GM19395 (cell line): ENCODE results near the gene TNC.

ENCODE experiments used
- ATAC-seq: cut with Tn5 transposase; IDR thresholded peaks from one replicate; pipeline ENCODE4 v1.9.1; 2021; ENCODE audit warnings: mild to moderate bottlenecking, moderate library complexity; ENCODE audit not compliant: unreplicated experiment

Gene TNC

GRCh38 chr9:115117999-115118878, at the start of gene TNC:
Gene TNC (minus strand): TSS chr9:115118157. CDS start chr9:115091018, 27,139 bp downstream.
- no peak for ATAC-seq

- no peak for ATAC-seq
Observed at GRCh38 chr9:115167175-115167574, 49.2 kb upstream of the TNC start.

GRCh38 chr9:115165233-115165632, 47.3 kb upstream of the TNC start:
- ATAC-seq = no peak

- no peak for ATAC-seq
Observed at GRCh38 chr9:115164511-115164974, 46.6 kb upstream of the TNC start.

GRCh38 chr9:115162946-115163345, 45.0 kb upstream of the TNC start:
- ATAC-seq = no peak

GRCh38 chr9:115161446-115161845, 43.5 kb upstream of the TNC start:
- ATAC-seq = no peak

- ATAC-seq = no peak
Observed at GRCh38 chr9:115158661-115159481, 40.9 kb upstream of the TNC start.

- ATAC-seq = no peak
Observed at GRCh38 chr9:115157245-115157674, 39.3 kb upstream of the TNC start.

- ATAC-seq = no peak
Observed at GRCh38 chr9:115155037-115155436, 37.1 kb upstream of the TNC start.

- ATAC-seq = no peak
Observed at GRCh38 chr9:115154617-115155016, 36.7 kb upstream of the TNC start.

- ATAC-seq = no peak
Observed at GRCh38 chr9:115152281-115152820, 34.4 kb upstream of the TNC start.

- no peak for ATAC-seq
Observed at GRCh38 chr9:115148721-115149120, 30.8 kb upstream of the TNC start.

GRCh38 chr9:115146581-115147021, 28.6 kb upstream of the TNC start:
- ATAC-seq = no peak

GRCh38 chr9:115144706-115145105, 26.7 kb upstream of the TNC start:
- no peak for ATAC-seq

- ATAC-seq = no peak
Observed at GRCh38 chr9:115143689-115144088, 25.7 kb upstream of the TNC start.

- ATAC-seq = no peak
Observed at GRCh38 chr9:115142517-115143270, 24.7 kb upstream of the TNC start.

GRCh38 chr9:115142090-115142489, 24.1 kb upstream of the TNC start:
- ATAC-seq = no peak

GRCh38 chr9:115141612-115142011, 23.7 kb upstream of the TNC start:
- no peak for ATAC-seq

GRCh38 chr9:115138151-115138550, 20.2 kb upstream of the TNC start:
- ATAC-seq = no peak

- no peak for ATAC-seq
Observed at GRCh38 chr9:115137526-115137925, 19.6 kb upstream of the TNC start.
